HG03095 (cell line): ENCODE measurements around the gene HSPB1.
"Not testable (repeated sequence)": the region's sequence is repeated elsewhere in the genome, so short reads cannot be mapped to it uniquely, and the experiment has no call there.

Source experiments
- ATAC-seq: cut with Tn5 transposase; IDR thresholded peaks from one replicate; pipeline ENCODE4 v1.9.1; 2021; ENCODE audit warnings: moderate library complexity; ENCODE audit not compliant: unreplicated experiment

The HSPB1 gene

DNA sequence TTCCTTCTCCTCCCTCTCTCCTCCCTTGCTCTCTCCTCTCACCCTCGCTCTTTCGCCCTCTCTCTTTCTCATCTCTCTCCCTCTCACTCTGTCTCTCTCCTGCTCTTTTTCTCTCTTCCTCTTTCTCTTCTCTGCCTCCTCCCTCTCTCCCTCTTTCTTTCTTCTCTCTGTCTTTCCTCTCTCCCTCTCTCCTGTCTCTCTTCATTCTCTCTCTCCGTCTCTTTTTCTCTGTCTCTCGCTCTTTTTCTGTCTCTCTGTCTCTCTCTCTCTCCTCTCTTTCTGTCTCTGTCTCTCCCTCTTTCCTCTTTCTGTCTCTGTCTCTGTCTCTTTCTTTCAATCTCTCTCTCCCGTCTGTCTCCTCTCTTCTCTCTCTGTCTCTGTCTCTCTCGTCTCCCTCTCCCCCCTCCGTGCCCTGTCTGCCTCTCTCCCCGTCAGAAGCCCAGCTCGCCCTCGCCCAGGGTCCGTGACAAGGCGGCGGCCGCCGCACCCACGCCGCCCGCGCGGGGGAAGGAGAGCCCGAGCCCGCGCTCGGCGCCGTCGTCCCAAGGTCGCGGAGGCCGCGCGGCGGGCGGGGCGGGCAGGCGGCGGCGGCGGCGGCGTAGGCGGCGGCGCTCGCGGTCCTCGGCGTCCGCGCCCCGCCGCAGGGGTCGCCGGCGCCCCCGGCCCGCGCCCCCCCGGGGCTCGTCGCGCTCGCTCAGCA, 21.3 kb upstream of the HSPB1 start:
- ATAC-seq, result no peak

- ATAC-seq, result no peak
Observed at GRCh38 chr7:76281706-76282343, 20.6 kb upstream of the HSPB1 start.

DNA sequence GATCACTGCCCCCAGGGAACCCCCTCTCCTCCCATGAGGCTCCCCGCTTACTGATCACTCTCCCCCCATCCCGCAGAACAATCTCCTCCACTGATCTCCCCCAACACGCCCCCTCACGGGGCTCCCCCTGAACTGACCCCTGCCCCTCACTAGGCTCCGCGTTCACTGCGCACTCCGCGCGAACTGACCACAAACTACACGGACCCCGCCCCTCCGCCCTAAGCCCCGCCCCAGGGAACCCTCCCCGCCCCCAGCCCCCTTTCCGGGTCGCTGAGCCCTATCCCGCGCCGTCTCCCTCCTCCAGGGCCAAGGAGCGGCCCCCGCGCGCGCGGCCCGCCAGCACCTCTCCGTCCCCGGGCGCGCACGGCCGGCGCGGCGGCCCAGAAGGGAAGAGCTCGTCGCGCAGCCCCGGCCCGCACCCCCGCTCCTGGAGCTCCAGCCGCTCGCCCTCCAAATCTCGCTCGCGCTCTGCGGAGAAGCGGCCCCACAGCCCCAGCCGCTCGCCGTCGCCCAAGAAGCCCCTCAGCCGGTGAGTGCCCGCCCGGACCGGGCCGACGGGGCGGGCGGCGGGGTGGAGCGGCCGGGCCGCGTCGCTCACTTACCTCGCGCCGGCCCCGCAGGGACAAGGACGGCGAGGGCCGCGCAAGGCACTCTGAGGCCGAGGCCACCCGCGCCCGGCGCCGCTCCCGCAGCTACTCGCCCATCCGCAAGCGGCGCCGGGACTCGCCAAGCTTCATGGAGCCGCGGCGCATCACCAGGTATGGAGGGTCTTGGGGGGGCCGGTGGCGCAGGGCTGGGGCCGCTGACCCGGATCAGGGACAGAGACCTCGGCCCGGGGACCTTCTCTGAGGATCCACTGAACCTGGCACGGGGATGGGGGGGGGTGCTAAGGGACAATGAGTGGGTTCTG, 19.9 kb upstream of the HSPB1 start:
- no peak for ATAC-seq

GRCh38 chr7:76283254-76284159, 19.0 kb upstream of the HSPB1 start:
- ATAC-seq, result no peak

DNA sequence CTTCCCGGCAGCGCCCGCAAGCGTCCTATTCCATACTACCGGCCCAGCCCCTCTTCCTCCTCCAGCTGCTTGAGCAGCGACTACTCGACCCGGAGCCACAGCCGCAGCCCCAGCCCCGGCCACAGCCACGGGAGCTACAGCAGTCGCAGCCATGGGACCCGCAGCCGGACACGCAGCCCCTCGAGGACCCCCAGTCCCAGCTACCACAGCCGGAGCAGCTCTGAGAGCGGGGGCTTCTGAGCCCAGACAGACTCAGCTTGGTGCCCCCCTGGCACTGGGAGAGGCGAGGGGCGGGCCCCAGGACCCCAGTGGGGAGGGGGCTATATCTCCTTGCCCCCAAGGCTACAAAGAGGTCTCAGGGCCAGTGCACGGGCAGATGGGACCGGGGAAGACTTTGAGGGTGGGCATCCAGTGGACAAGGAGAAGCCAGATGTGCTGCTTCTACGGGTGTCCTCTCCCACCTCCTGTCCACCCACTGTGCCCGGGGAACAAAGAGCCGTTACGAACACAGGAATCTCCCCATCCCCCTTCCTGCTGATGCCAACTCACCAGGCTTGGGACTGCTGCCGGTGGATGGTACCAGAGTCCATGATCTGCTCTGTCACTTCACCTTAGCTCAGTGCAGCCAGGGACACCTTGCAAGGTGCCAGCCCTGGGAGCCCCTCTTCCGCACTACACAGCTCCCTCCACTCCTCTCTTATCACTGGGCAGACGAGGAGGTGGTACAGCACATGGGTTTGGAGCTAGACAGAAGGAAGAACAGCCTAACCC, 16.7 kb upstream of the HSPB1 start:
- ATAC-seq, result no peak

- ATAC-seq, result no peak
Observed at GRCh38 chr7:76286842-76287403, 15.6 kb upstream of the HSPB1 start.

- ATAC-seq, result not testable (repeated sequence)
Observed at GRCh38 chr7:76290847-76291350, 11.6 kb upstream of the HSPB1 start.

DNA sequence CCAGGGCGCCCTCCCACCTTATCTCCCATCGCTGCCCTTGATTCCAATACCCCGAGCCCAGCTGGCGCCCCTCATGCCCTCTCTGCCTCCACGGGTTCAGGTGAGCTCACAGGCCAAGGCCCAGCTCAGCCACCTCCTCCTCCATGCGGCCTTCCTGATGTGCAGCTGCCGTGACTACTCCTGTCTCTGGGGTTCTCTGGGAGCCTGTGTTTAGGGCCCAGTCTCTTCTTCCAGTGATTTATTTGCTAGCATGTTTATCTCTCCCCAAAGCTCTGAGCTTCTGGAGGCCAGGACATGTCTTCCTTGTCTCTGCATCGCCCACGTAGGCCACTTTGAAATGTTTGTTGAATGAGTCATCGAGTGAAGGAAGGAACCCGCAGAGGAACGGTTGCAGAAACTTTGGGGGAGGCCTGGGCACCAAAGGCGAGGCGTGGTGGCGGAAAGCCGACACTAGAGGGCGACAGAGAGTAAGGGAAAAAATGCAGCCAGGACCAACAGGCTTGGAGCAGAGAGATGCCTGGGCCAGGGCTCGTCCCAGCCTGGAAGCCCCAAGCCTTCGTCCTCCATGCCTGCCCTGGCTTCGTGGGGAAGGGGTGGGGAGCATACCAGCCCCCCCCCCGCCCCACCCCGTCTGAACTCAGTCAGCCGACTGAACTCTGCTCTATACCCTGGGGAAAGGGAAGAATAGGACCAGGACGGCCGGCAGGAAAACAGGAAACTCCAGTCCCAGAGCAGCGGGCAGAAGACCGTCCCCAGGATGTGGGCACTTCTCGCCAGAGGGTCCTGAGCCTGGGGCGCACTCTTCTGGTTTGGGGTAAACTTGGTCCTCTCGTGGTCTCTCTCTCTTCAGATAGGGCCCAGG, 10.9 kb upstream of the HSPB1 start:
- peak; percentile 71 for ATAC-seq

DNA sequence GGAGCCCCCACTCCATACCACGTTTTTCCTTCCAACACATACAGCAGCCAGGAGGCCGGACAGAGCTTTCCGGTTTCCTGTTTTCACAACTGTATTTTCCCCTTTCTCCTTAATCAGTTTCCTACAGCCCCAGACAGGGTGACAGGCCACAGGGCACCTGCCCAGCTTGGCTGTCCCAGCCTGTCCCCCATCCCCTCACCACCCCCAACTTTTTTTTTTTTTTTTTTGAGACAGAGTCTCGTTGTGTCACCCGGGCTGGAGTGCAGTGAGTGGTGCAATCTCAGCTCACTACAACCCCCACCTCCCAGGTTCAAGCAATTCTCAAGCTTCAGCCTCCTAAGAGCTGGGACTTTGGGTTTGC, 10.3 kb upstream of the HSPB1 start:
- no peak for ATAC-seq

DNA sequence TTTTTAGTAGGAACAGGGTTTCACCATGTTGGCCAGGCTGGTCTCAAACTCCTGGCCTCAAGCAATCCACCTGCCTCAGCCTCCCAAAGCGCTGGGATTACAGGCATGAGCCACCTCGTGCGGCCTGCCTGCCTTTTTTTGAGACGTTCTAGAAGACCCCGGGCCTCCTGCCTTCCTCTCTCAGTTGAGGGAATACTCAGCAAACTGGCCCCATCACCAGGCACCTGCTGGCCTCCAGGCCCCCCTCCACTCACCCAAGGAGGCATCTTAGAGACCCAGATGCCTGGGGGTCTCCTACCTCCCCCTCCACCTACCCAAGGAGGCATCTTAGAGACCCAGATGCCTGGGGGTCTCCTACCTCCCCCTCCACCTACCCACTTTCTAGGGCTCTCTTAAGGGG, 9.6 kb upstream of the HSPB1 start:
- ATAC-seq, result not testable (repeated sequence)

DNA sequence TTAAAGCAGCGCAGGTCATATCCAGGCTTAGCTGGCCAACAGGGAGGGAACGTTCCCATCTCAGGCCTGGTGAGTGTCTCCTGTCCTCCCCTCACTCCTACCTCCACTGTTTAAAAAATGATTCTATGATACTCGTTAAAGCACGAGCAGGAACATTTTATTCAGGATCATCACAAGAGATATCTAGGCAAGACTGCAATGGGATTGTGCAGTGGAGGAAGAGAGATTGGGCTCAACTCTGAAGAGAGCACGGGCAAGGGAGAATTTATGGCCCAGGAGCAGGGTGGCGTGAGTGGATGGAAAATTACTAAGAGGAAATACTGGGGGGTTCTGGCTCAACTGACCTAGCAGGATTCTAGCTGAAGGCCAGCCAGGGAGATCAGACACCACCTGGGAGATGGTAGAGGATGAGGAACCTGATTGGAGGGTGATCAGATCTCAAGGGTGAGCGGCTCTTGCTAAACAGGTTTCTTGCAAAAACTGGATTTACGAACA, 9.0 kb upstream of the HSPB1 start:
- no peak for ATAC-seq

DNA sequence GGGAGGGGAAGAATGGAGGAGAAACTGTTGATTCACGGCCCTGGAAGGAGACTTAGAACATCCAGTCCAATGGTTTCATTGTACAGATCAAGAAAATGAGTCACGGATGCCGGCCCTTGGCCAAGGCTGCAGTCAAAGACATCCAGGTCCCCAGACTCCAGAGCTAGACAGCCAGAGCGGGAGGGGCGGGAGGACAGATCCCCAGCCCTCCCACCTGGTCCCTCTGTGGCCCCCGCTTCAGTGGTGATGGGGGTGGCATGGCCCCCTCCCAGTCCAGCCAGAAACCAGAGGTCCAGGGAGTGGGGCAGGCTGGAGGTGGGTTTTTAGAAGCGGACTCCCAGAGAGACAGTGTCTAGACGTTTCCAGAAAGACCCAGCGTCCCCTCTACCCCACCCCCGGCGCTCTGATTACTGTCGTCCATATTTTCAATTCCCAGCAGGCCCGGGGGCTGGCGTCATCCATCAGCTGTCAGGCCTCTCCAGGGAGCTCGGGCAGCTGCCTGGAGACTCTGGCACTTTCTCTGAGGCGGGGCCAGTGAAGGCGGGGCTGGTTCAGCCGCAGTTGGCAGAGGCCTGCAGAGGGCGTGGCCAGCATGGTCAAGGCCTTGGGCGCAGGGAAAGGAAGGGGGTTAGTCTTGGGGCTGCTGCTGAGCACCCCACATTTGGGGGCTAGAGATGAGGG, 8.0 kb upstream of the HSPB1 start:
- no peak for ATAC-seq

DNA sequence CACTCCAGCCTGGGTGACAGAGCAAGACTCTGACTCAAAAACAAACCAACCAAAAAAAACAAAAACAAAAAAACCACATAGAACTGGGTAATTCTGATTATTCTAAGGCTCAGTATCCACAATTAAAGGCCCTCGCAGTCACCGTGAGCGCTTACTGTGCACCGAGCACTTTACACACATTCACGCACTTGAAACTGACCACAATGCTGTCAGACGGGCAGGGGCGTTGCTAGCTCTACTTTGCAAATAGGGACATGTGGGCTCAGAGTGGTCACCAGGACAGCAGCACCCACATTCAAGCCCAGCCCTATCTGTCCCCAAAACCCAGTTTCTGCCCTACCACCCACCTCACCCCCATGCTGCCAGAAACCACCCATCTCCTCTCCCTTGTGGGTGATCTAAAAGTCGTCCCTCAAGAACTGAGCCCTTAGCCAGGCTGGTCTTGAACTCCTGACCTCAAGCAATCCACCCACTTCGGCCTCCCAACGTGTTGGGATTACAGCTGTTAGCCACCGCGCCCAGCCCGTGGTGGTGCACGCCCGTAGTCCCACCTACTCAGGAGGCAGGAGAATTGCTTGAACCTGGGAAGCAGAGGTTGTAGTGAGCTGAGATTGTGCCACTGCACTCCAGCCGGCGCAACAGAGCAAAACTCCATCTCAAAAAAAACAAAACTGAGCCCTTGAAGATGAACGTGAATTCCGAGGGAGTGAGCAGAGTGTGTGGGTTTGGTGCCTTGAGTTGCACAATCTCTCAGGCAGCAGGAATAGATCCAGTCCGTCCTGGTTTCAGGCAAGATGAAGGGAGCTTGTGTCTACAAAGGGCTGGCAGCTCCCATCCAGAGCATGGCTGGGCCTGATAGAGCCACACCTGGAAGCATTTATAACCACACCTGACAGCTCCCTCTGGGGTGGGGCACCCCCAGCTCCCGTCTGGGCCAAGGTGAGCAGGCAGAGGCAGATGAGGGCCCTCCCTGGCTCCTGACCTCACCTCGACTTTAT, 5.4 kb upstream of the HSPB1 start:
- ATAC-seq, result no peak

GRCh38 chr7:76300166-76300731, 2.2 kb upstream of the HSPB1 start:
- no peak for ATAC-seq

- no peak for ATAC-seq
Observed at GRCh38 chr7:76301000-76301399, 1.5 kb upstream of the HSPB1 start.
